MM.1S (cell line): ENCODE results near the gene RAB24.
"Not testable (repeated sequence)": the region's sequence is repeated elsewhere in the genome, so short reads cannot be mapped to it uniquely, and the experiment has no call there.

Experiments used
- DNase-seq: peaks from one replicate; pipeline ENCODE4 v3.0.0-alpha.2; 2015
- H2AFZ ChIP-seq: fragments of 300-600 bp; sonication (generic); 2 replicates; pipeline ENCODE4 v1.6.0; 2016; ENCODE audit warnings: antibody characterized with exemption, low read length
- H3F3A ChIP-seq: fragments of 300-600 bp; sonication (generic); 2 replicates; pipeline ENCODE4 v1.6.1; 2016; ENCODE audit warnings: mild to moderate bottlenecking, antibody characterized with exemption, low read length, moderate library complexity, mixed read lengths; ENCODE audit not compliant: insufficient read depth
- H3K27ac ChIP-seq: fragments of 300-600 bp; sonication (generic); 2 replicates; pipeline ENCODE4 v1.5.1; 2016; ENCODE audit warnings: mild to moderate bottlenecking, low read length
- H3K27me3 ChIP-seq: fragments of 300-600 bp; sonication (generic); replicated peaks from 2 replicates; pipeline ENCODE4 v1.6.0; 2016; ENCODE audit warnings: low read length; ENCODE audit not compliant: insufficient read depth
- H3K36me3 ChIP-seq: fragments of 300-600 bp; sonication (generic); replicated peaks from 2 replicates; pipeline ENCODE4 v1.6.1; 2016; ENCODE audit warnings: mild to moderate bottlenecking, low read length, mixed read lengths; ENCODE audit not compliant: insufficient read depth
- H3K4me1 ChIP-seq: fragments of 300-600 bp; sonication (generic); 2 replicates; pipeline ENCODE4 v1.6.1; 2016; ENCODE audit warnings: low read length, mixed read lengths
- H3K4me2 ChIP-seq: fragments of 300-600 bp; sonication (generic); 2 replicates; pipeline ENCODE4 v1.6.0; 2016; ENCODE audit warnings: low read depth, low read length
- H3K4me3 ChIP-seq: fragments of 300-600 bp; sonication (generic); 2 replicates; pipeline ENCODE4 v1.5.1; 2016; ENCODE audit warnings: low read length, mixed read lengths
- H3K79me2 ChIP-seq: fragments of 300-600 bp; sonication (generic); 2 replicates; pipeline ENCODE4 v1.6.1; 2016; ENCODE audit warnings: mixed run types, low read length, mixed read lengths
- H3K9ac ChIP-seq: fragments of 300-600 bp; sonication (generic); 2 replicates; pipeline ENCODE4 v1.6.1; 2016; ENCODE audit warnings: low read length, mixed read lengths
- H3K9me2 ChIP-seq: fragments of 300-600 bp; sonication (generic); replicated peaks from 2 replicates; pipeline ENCODE4 v1.6.1; 2016; ENCODE audit warnings: mild to moderate bottlenecking, low read length, mixed read lengths; ENCODE audit not compliant: insufficient read depth
- H3K9me3 ChIP-seq: fragments of 300-600 bp; sonication (generic); replicated peaks from 2 replicates; pipeline ENCODE4 v1.6.1; 2016; ENCODE audit warnings: mild to moderate bottlenecking, low read length, mixed read lengths; ENCODE audit not compliant: insufficient read depth
- H4K20me1 ChIP-seq: fragments of 300-600 bp; sonication (generic); 2 replicates; pipeline ENCODE4 v1.6.1; 2016; ENCODE audit warnings: mild to moderate bottlenecking, low read length, moderate library complexity, mixed read lengths; ENCODE audit not compliant: insufficient read depth
- EZH2 ChIP-seq: fragments of 300-600 bp; sonication (generic); optimal IDR thresholded peaks from 2 replicates; pipeline ENCODE3; 2017; ENCODE audit warnings: low read depth, mild to moderate bottlenecking, antibody characterized with exemption, low read length, mixed read lengths
- EZH2phosphoT487 ChIP-seq: fragments of 300-600 bp; sonication (generic); IDR thresholded peaks from 2 replicates; pipeline ENCODE4 v1.6.1; 2018; ENCODE audit warnings: antibody characterized with exemption, low read length
- TF ChIP-seq, protein P1 (sequence below): fragments of 300-600 bp; sonication (generic); IDR thresholded peaks from 2 replicates; pipeline ENCODE4 v1.5.1; 2016; ENCODE audit warnings: antibody characterized with exemption, low read length, mixed read lengths

The RAB24 gene

GRCh38 chr5:177264178-177264577, 39.3 kb downstream of the RAB24 start:
- H3K4me2 ChIP-seq = no peak overlapping the region
- TF ChIP-seq EZH2 = no peak
- TF ChIP-seq EZH2phosphoT487 = no peak
- TF ChIP-seq, protein P1, sequence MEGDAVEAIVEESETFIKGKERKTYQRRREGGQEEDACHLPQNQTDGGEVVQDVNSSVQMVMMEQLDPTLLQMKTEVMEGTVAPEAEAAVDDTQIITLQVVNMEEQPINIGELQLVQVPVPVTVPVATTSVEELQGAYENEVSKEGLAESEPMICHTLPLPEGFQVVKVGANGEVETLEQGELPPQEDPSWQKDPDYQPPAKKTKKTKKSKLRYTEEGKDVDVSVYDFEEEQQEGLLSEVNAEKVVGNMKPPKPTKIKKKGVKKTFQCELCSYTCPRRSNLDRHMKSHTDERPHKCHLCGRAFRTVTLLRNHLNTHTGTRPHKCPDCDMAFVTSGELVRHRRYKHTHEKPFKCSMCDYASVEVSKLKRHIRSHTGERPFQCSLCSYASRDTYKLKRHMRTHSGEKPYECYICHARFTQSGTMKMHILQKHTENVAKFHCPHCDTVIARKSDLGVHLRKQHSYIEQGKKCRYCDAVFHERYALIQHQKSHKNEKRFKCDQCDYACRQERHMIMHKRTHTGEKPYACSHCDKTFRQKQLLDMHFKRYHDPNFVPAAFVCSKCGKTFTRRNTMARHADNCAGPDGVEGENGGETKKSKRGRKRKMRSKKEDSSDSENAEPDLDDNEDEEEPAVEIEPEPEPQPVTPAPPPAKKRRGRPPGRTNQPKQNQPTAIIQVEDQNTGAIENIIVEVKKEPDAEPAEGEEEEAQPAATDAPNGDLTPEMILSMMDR = no peak
- H3K4me3 ChIP-seq = no peak overlapping the region
- H3K27ac ChIP-seq = no peak overlapping the region
- H3F3A ChIP-seq = no peaks in the 10 kb centered on the region
- H4K20me1 ChIP-seq = no peaks in the 10 kb centered on the region
- no peak overlapping the region for H3K9ac ChIP-seq
- H3K36me3 ChIP-seq = no peaks in the 10 kb centered on the region
- no peaks in the 10 kb centered on the region for H3K9me2 ChIP-seq
- no peak overlapping the region for H2AFZ ChIP-seq
- no peaks in the 10 kb centered on the region for H3K79me2 ChIP-seq
- no peaks in the 10 kb centered on the region for H3K27me3 ChIP-seq
- H3K9me3 ChIP-seq = no peaks in the 10 kb centered on the region
- no peak for DNase-seq
- peaks cover 24% of the 10 kb centered on the region for H3K4me1 ChIP-seq

- Histone ChIP-seq H3K27me3 (no peaks in the 10 kb centered on the region), H4K20me1 (no peaks in the 10 kb centered on the region)
- no peak for DNase-seq
Measured at GRCh38 chr5:177261510-177261909, 42.0 kb downstream of the RAB24 start.

DNA sequence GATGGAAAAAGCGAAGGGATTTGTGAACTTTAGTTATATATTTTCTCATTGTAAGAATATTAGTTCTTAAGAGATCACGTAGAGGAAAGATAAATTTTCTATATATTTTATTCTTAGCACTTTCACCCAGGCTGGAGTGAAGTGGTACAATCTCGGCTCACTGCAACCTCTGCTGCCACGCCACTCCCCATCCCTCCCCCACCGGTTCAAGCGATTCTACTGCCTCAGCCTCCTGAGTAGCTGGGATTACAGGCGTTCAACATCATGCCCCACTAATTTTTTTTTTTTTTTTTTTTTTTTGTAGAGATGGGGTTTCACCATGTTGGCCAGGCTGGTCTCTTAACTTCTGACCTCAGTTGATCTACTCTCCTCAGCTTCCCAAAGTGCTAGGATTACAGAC, 42.6 kb downstream of the RAB24 start:
- Histone ChIP-seq H3K79me2 (no peaks in the 10 kb centered on the region), H3K4me1 (peaks cover 24% of the 10 kb centered on the region), H3K27ac (no peak overlapping the region), H3K36me3 (0 out of 2 replicates have a peak, but pooled peaks cover 2% of the 10 kb centered on the region), H3K27me3 (no peaks in the 10 kb centered on the region), H3K9me3 (no peaks in the 10 kb centered on the region), H4K20me1 (no peaks in the 10 kb centered on the region), H3K4me3 (no peak overlapping the region), H3K9me2 (no peaks in the 10 kb centered on the region), H3K4me2 (no peak overlapping the region), H2AFZ (no peak overlapping the region), H3F3A (no peaks in the 10 kb centered on the region), H3K9ac (no peak overlapping the region)
- DNase-seq = no peak
- no peak for TF ChIP-seq EZH2phosphoT487
- TF ChIP-seq, protein P1 = no peak
- TF ChIP-seq EZH2 = no peak

More at GRCh38 chr5:177261510-177261909, 42.0 kb downstream of the RAB24 start:
- Histone ChIP-seq H3K4me1 (peaks cover 24% of the 10 kb centered on the region), H3K27ac (no peak overlapping the region), H3K4me2 (no peak overlapping the region), H3K4me3 (no peak overlapping the region), H3K79me2 (no peaks in the 10 kb centered on the region), H3K9me3 (no peaks in the 10 kb centered on the region), H3K9me2 (no peaks in the 10 kb centered on the region), H3K9ac (no peak overlapping the region), H3F3A (no peaks in the 10 kb centered on the region), H2AFZ (no peak overlapping the region), H3K36me3 (0 out of 2 replicates have a peak, but pooled peaks cover 2% of the 10 kb centered on the region)
- TF ChIP-seq EZH2 (no peak), EZH2phosphoT487 (no peak)
- TF ChIP-seq, protein P1 = no peak

DNA sequence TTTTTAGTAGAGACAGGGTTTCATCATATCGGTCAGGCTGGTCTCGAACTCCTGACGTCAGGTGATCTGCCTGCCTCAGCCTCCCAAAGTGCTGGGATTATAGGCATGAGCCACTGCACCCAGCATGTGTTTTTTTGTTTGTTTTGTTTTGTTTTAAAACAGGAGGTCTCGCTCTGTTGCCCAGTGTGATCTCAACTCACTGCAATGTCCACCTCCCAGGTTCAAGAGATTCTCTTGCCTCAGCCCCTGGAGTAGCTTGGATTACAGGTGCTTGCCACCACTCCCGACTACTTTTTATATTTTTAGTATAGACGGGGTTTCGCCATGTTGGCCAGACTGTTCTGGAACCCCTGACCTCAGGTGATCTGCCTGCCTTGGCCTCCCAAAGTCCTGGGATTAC, 44.8 kb downstream of the RAB24 start:
- not testable (repeated sequence) for H3K9ac ChIP-seq, H3K4me2 ChIP-seq, H2AFZ ChIP-seq, H3K36me3 ChIP-seq, DNase-seq, H3F3A ChIP-seq, H4K20me1 ChIP-seq, H3K9me2 ChIP-seq, H3K27me3 ChIP-seq, H3K27ac ChIP-seq, H3K79me2 ChIP-seq, H3K4me3 ChIP-seq, H3K9me3 ChIP-seq
- H3K4me1 ChIP-seq = peaks cover 19% of the 10 kb centered on the region
